ENCODE measurements around the gene DND1.
A peak's percentile ranks its signal among the peaks of the same experiment; 100 is the strongest.
"Not testable (repeated sequence)": the region's sequence is repeated elsewhere in the genome, so short reads cannot be mapped to it uniquely, and the experiment has no call there.

DND1 gene

GRCh38 chr5:140672455-140673186 lies 755 bp downstream of the DND1 start:
- no peaks in the 10 kb centered on the region for H3K4me1 ChIP-seq
- no peaks in the 10 kb centered on the region for H3K27me3 ChIP-seq (ENCODE audit: control insufficient read depth, insufficient read depth, low read length)
- no peaks in the 10 kb centered on the region for H3K9me3 ChIP-seq (ENCODE audit: control insufficient read depth, low read length)
- no peak overlapping the region for H3K4me3 ChIP-seq (ENCODE audit: low read depth, low read length)
- no peaks in the 10 kb centered on the region for H3K79me2 ChIP-seq
- no peak overlapping the region for H3K4me2 ChIP-seq (ENCODE audit: low read length)
- H3K9ac ChIP-seq, result no peak overlapping the region
- H2AFZ ChIP-seq, result peak overlapping the region; percentile 8
- H3K36me3 ChIP-seq (ENCODE audit: control insufficient read depth, insufficient read depth, low read length), result no peaks in the 10 kb centered on the region
- TF ChIP-seq CTCF (IDR thresholded peaks at IDR 0.05), result no peak
- H3K27ac ChIP-seq, result no peak overlapping the region

- no peaks in the 10 kb centered on the region for H3K36me3 ChIP-seq (ENCODE audit: control insufficient read depth, insufficient read depth, low read length)
- no peaks in the 10 kb centered on the region for H3K27me3 ChIP-seq (ENCODE audit: control insufficient read depth, insufficient read depth, low read length)
- no peak overlapping the region for H3K4me3 ChIP-seq (ENCODE audit: low read depth, low read length)
- no peak overlapping the region for H2AFZ ChIP-seq
- no peaks in the 10 kb centered on the region for H3K4me1 ChIP-seq
- no peak overlapping the region for H3K4me2 ChIP-seq (ENCODE audit: low read length)
- no peak overlapping the region for H3K27ac ChIP-seq
- no peaks in the 10 kb centered on the region for H3K79me2 ChIP-seq
- TF ChIP-seq CTCF (IDR thresholded peaks at IDR 0.05), result no peak
- H3K9ac ChIP-seq, result no peak overlapping the region
- H3K9me3 ChIP-seq (ENCODE audit: control insufficient read depth, low read length), result no peaks in the 10 kb centered on the region
Measured at GRCh38 chr5:140671472-140672125, 1.8 kb downstream of the DND1 start.

GRCh38 chr5:140671035-140671434 lies 2.3 kb downstream of the DND1 start:
- not testable (repeated sequence) for H3K27me3 ChIP-seq (ENCODE audit: control insufficient read depth, insufficient read depth, low read length); H3K4me2 ChIP-seq (ENCODE audit: low read length); H2AFZ ChIP-seq; H3K4me1 ChIP-seq; H3K4me3 ChIP-seq (ENCODE audit: low read depth, low read length); H3K79me2 ChIP-seq; H3K9me3 ChIP-seq (ENCODE audit: control insufficient read depth, low read length); H3K9ac ChIP-seq; H3K36me3 ChIP-seq (ENCODE audit: control insufficient read depth, insufficient read depth, low read length); H3K27ac ChIP-seq

GRCh38 chr5:140664359-140665119 lies 8.8 kb downstream of the DND1 start, which contains the start of gene WDR55:
Gene WDR55, plus strand, starts transcription at chr5:140664904. Its CDS starts 9 bp downstream, at chr5:140664913.
- no peak for TF ChIP-seq CTCF (IDR thresholded peaks at IDR 0.05)
- H3K36me3 ChIP-seq (ENCODE audit: control insufficient read depth, insufficient read depth, low read length), result no peaks in the 10 kb centered on the region

GRCh38 chr5:140664030-140664358 lies 9.4 kb downstream of the DND1 start:
- Histone ChIP-seq H3K27ac (peak overlapping the region; percentile 88), H3K27me3 (ENCODE audit: control insufficient read depth, insufficient read depth, low read length) (no peaks in the 10 kb centered on the region), H3K79me2 (peaks cover 4% of the 10 kb centered on the region), H3K4me1 (no peaks in the 10 kb centered on the region), H3K9me3 (ENCODE audit: control insufficient read depth, low read length) (no peaks in the 10 kb centered on the region), H3K36me3 (ENCODE audit: control insufficient read depth, insufficient read depth, low read length) (no peaks in the 10 kb centered on the region), H3K4me3 (ENCODE audit: low read depth, low read length) (peak overlapping the region; percentile 96), H3K9ac (peak overlapping the region; percentile 2), H3K4me2 (ENCODE audit: low read length) (peak overlapping the region; percentile 100), H2AFZ (peak overlapping the region; percentile 67)
- no peak for TF ChIP-seq CTCF (IDR thresholded peaks at IDR 0.05)

More at GRCh38 chr5:140664359-140665119, 8.8 kb downstream of the DND1 start, which contains the start of gene WDR55:
- Histone ChIP-seq H3K27ac (peak within 1 kb of the TSS; percentile 88), H3K9ac (peak within 1 kb of the TSS; percentile 2), H2AFZ (peak within 1 kb of the TSS; percentile 67), H3K4me3 (ENCODE audit: low read depth, low read length) (peak within 1 kb of the TSS; percentile 96), H3K4me1 (no peaks in the 10 kb centered on the region), H3K9me3 (ENCODE audit: control insufficient read depth, low read length) (no peaks in the 10 kb centered on the region), H3K79me2 (peaks cover 4% of the 10 kb centered on the region), H3K27me3 (ENCODE audit: control insufficient read depth, insufficient read depth, low read length) (no peaks in the 10 kb centered on the region), H3K4me2 (ENCODE audit: low read length) (peak within 1 kb of the TSS; percentile 100)

GRCh38 chr5:140660371-140660770 lies 13.0 kb downstream of the DND1 start:
- H2AFZ ChIP-seq; H3K4me2 ChIP-seq (ENCODE audit: low read length); H3K79me2 ChIP-seq; H3K9me3 ChIP-seq (ENCODE audit: control insufficient read depth, low read length); H3K27ac ChIP-seq; H3K4me1 ChIP-seq; H3K4me3 ChIP-seq (ENCODE audit: low read depth, low read length); H3K36me3 ChIP-seq (ENCODE audit: control insufficient read depth, insufficient read depth, low read length); H3K27me3 ChIP-seq (ENCODE audit: control insufficient read depth, insufficient read depth, low read length); H3K9ac ChIP-seq: not testable (repeated sequence)

Measured in parathyroid adenoma (tissue), 2 donors.